Activated naive CD8-positive, alpha-beta T cell (primary cell): ENCODE measurements around the gene SELENON.

Source experiments
- H3K27ac Mint-ChIP-seq: one replicate; pipeline ENCODE4 v1.8.0; 2021; ENCODE audit warnings: mixed read lengths
- H3K27me3 Mint-ChIP-seq: one replicate; pipeline ENCODE4 v1.8.0; 2021; ENCODE audit warnings: mixed read lengths
- H3K36me3 Mint-ChIP-seq: one replicate; pipeline ENCODE4 v1.8.0; 2021; ENCODE audit warnings: mixed read lengths
- H3K4me1 Mint-ChIP-seq: one replicate; pipeline ENCODE4 v1.8.0; 2021; ENCODE audit warnings: low read depth, mixed read lengths
- H3K4me3 Mint-ChIP-seq: one replicate; pipeline ENCODE4 v1.8.0; 2021; ENCODE audit warnings: mild to moderate bottlenecking, mixed read lengths
- H3K9me3 Mint-ChIP-seq: one replicate; pipeline ENCODE4 v1.8.0; 2021; ENCODE audit warnings: low read depth, mixed read lengths

Gene SELENON

GRCh38 chr1:25780318-25781129, 19.5 kb upstream of the SELENON start:
- H3K27ac Mint-ChIP-seq = no peak overlapping the region
- H3K9me3 Mint-ChIP-seq = no peaks in the 10 kb centered on the region
- no peak overlapping the region for H3K4me3 Mint-ChIP-seq
- peaks cover 15% of the 10 kb centered on the region for H3K4me1 Mint-ChIP-seq
- H3K27me3 Mint-ChIP-seq = no peaks in the 10 kb centered on the region
- no peaks in the 10 kb centered on the region for H3K36me3 Mint-ChIP-seq

DNA sequence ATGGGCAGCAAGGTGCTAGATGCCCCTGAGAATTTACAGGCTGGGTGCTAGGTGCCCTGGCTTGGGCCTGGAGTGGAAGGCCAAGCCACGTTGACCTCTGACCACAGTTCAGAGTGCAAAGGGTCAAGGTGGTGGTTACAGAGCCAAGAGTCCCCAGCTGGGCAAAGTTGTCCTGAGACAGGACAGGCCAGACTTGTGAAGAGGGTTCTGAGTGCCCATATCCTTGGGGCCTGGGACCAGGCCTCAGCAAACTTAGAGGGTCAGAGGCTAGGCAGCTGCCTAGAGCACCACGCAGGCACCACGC, 18.9 kb upstream of the SELENON start:
- H3K4me1 Mint-ChIP-seq = peaks cover 11% of the 10 kb centered on the region
- H3K9me3 Mint-ChIP-seq = no peaks in the 10 kb centered on the region
- no peaks in the 10 kb centered on the region for H3K27me3 Mint-ChIP-seq
- H3K36me3 Mint-ChIP-seq = no peaks in the 10 kb centered on the region
- H3K4me3 Mint-ChIP-seq = no peak overlapping the region
- H3K27ac Mint-ChIP-seq = no peak overlapping the region

DNA sequence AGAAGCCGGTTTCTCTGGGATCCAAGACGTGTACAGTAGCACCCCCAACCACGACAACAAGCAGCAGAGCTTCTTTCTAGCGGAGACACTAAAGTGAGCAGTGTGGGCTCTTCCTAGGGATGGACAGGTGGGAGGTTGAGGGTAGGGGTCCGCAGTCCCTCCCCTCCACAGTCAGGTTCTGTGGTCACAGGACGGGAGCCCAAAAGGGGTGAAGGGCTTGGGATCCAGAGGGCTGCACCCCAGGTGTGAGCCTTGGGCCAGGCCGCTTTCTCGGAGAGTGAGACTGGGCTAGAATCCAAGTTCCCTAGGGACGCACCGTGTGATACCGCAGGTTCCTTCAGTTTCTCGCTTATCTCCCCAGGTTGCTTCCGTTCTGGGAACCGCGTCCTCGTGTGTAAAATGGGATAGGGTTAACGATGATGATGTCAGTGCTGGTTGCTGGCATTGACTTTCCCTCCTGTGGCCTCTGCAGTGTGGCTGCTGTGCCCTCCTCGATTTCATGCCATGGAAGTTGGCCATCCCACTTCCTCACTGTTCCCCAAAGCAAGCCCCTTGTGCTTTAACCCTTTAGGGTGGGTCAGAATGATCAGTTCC, 17.3 kb upstream of the SELENON start:
- H3K4me3 Mint-ChIP-seq = no peak overlapping the region
- H3K27ac Mint-ChIP-seq = peak overlapping the region; percentile 17
- H3K36me3 Mint-ChIP-seq = no peaks in the 10 kb centered on the region
- no peaks in the 10 kb centered on the region for H3K9me3 Mint-ChIP-seq
- no peaks in the 10 kb centered on the region for H3K27me3 Mint-ChIP-seq
- peaks cover 5% of the 10 kb centered on the region for H3K4me1 Mint-ChIP-seq

- Mint-ChIP-seq H3K27ac (no peak overlapping the region), H3K36me3 (no peaks in the 10 kb centered on the region), H3K9me3 (no peaks in the 10 kb centered on the region), H3K27me3 (no peaks in the 10 kb centered on the region), H3K4me1 (no peaks in the 10 kb centered on the region), H3K4me3 (no peak overlapping the region)
Measured at GRCh38 chr1:25784575-25785051, 15.4 kb upstream of the SELENON start.

GRCh38 chr1:25785333-25786067, 14.5 kb upstream of the SELENON start:
- no peaks in the 10 kb centered on the region for H3K27me3 Mint-ChIP-seq
- peak overlapping the region; percentile 34 for H3K27ac Mint-ChIP-seq
- H3K9me3 Mint-ChIP-seq = no peaks in the 10 kb centered on the region
- H3K4me3 Mint-ChIP-seq = no peak overlapping the region
- H3K4me1 Mint-ChIP-seq = no peaks in the 10 kb centered on the region
- H3K36me3 Mint-ChIP-seq = no peaks in the 10 kb centered on the region

DNA sequence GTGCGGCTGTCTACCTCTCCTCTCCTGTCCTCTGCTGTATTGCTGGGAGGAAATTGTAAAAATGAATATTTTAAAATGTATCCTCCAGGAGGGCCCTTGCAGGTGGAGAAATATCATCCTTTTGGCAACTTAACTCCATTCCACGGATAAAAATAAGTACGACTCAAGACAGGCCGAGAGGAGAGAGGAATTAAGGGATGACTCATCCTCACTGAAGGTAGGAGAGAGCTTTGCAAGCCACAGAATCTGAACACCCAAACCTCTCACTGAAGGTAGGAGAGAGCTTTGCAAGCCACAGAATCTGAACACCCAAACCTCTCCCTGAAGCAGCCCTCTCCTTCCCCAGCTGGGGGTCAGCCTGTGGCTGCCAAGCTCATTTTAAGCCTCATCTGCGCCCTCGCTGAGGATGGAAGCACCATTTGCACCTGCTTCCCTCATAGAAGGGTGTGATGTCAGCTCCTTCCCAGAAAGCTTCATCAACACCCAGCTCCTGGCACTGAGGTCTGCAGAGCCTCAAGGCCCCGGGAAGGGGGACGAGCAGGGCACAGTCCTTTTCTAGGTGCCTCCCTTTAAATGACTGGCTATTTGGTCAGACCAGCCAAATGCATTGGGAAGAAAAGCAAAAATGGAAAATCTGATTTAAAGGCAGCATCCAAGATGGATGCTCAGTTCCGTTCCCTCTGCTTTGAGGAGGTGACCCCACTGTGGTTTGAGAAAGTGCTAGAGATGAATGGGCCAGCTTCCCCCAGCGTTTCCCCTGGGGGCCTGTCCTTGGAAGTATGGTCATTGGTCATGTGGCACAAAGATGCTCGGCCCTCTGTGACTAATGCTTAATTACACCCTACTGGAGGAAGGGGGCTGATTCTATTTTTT, 12.9 kb upstream of the SELENON start:
- no peaks in the 10 kb centered on the region for H3K36me3 Mint-ChIP-seq

DNA sequence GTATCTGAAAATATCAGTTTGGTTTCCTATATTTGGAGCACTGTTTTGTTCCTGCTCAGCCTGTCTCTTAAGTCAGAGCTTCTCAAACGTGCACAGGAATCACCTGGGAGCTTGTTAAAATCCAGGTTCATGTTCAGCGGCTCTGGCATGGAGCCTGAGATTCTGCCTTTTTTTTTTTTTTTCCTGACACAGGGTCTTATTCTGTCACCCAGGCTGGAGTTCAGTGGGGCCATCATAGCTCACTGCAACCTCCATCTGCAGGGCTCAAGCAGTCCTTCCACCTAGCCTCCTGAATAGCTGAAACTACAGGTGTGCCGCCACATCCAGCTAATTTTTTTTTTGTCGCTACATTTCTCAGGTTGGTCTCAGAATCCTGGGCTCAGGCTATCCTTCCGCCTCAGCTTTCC, 12.2 kb upstream of the SELENON start:
- Mint-ChIP-seq H3K4me3 (no peak overlapping the region), H3K9me3 (no peaks in the 10 kb centered on the region), H3K4me1 (no peaks in the 10 kb centered on the region), H3K27ac (peak overlapping the region; percentile 34), H3K27me3 (no peaks in the 10 kb centered on the region), H3K36me3 (no peaks in the 10 kb centered on the region)

More for the DNA sequence above, 12.9 kb upstream of the SELENON start:
- H3K27me3 Mint-ChIP-seq = no peaks in the 10 kb centered on the region
- H3K4me1 Mint-ChIP-seq = no peaks in the 10 kb centered on the region
- no peak overlapping the region for H3K4me3 Mint-ChIP-seq
- H3K9me3 Mint-ChIP-seq = no peaks in the 10 kb centered on the region
- H3K27ac Mint-ChIP-seq = no peak overlapping the region

- Mint-ChIP-seq H3K27me3 (no peaks in the 10 kb centered on the region), H3K4me3 (no peak overlapping the region), H3K4me1 (peaks cover 15% of the 10 kb centered on the region), H3K27ac (peak overlapping the region; percentile 19), H3K9me3 (no peaks in the 10 kb centered on the region), H3K36me3 (no peaks in the 10 kb centered on the region)
Measured at GRCh38 chr1:25790472-25790871, 9.5 kb upstream of the SELENON start.

DNA sequence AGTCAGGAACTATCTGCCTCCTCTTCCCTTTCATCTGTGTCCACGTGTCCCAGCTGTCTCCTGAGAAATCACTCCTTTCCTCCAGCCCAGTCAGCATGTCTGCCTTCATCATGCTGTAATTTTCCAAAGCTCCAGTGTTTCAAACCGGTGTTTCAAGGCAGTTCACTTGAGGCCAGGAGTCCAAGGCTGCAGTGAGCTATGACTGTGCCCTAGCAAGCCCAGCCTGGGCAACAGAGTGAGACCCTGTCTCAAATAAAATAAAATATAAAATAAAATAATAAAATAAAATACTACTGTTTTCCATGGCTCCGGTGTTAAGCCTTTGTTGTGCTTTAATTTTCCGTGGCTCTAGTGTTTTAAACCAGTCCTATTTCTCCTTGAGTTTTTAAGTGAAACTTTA, 7.9 kb upstream of the SELENON start:
- H3K4me1 Mint-ChIP-seq = peaks cover 31% of the 10 kb centered on the region
- no peak overlapping the region for H3K27ac Mint-ChIP-seq
- H3K36me3 Mint-ChIP-seq = no peaks in the 10 kb centered on the region
- no peak overlapping the region for H3K4me3 Mint-ChIP-seq
- H3K27me3 Mint-ChIP-seq = no peaks in the 10 kb centered on the region
- H3K9me3 Mint-ChIP-seq = no peaks in the 10 kb centered on the region

GRCh38 chr1:25793585-25794170, 6.3 kb upstream of the SELENON start:
- H3K27ac Mint-ChIP-seq = peak overlapping the region; percentile 61

DNA sequence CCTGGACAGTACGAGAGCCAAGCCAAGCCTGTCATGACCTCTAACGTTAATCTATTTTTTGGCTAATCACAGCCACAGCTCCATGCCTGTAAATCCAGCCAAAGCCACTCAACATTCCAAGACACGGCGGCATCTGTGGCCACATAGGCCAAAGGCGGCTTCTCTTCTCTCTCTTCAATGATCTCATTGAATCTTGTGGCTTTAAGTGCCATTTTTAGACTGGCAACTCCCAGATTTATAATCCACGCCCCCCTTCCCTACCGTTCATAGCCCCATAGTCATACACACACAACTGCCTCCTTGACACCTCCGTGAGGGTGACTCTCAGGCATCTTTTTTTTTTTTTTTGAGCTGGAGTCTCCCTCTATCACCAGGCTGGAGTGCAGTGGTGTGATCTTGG, 5.7 kb upstream of the SELENON start:
- H3K27ac Mint-ChIP-seq = no peak overlapping the region

More at GRCh38 chr1:25793585-25794170, 6.3 kb upstream of the SELENON start:
- no peaks in the 10 kb centered on the region for H3K36me3 Mint-ChIP-seq
- no peaks in the 10 kb centered on the region for H3K9me3 Mint-ChIP-seq
- H3K4me3 Mint-ChIP-seq = no peak overlapping the region
- H3K4me1 Mint-ChIP-seq = peaks cover 43% of the 10 kb centered on the region
- H3K27me3 Mint-ChIP-seq = no peaks in the 10 kb centered on the region

DNA sequence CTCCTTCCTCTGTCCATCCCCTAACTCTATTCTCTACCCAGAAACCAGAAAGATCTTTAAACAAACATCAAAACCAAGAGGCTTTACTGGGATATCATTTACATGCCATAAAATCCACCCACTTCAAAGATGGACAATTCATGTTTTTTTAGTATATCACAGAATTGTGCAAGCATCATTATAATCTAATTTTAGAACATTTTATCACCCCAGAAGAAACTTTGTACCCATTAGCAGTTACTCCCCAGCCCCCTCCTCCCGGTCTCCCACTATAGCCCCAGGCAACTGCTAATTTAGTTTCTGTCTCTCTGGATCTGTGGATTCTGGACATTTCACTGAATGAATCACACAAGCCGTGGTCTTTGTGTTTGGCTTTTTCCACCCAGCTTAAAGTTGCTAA, 4.8 kb upstream of the SELENON start:
- H3K36me3 Mint-ChIP-seq = no peaks in the 10 kb centered on the region
- no peaks in the 10 kb centered on the region for H3K27me3 Mint-ChIP-seq
- peak overlapping the region; percentile 25 for H3K27ac Mint-ChIP-seq
- no peak overlapping the region for H3K4me3 Mint-ChIP-seq
- H3K4me1 Mint-ChIP-seq = peaks cover 50% of the 10 kb centered on the region
- no peaks in the 10 kb centered on the region for H3K9me3 Mint-ChIP-seq

More for the DNA sequence above, 5.7 kb upstream of the SELENON start:
- Mint-ChIP-seq H3K4me1 (peaks cover 45% of the 10 kb centered on the region), H3K27me3 (no peaks in the 10 kb centered on the region), H3K9me3 (no peaks in the 10 kb centered on the region), H3K4me3 (no peak overlapping the region), H3K36me3 (no peaks in the 10 kb centered on the region)

GRCh38 chr1:25795946-25796810, 3.8 kb upstream of the SELENON start:
- peaks cover 58% of the 10 kb centered on the region for H3K4me1 Mint-ChIP-seq
- no peaks in the 10 kb centered on the region for H3K27me3 Mint-ChIP-seq
- H3K9me3 Mint-ChIP-seq = no peaks in the 10 kb centered on the region
- peak overlapping the region; percentile 86 for H3K27ac Mint-ChIP-seq
- H3K4me3 Mint-ChIP-seq = peak overlapping the region; percentile 69
- no peaks in the 10 kb centered on the region for H3K36me3 Mint-ChIP-seq
